Fibroblast of lung (primary cell): ENCODE measurements around the gene LMO3. TPM values are rescaled to one million over a fixed set of nuclear protein-coding genes. Genes with fewer than 3 reads are reported as not detected.

Experiments
- DNase-seq, 2 donors: peaks; one replicate each; pipeline versions ENCODE4 v3.0.0 to v3.0.0-alpha.2; 2010; ENCODE audit warnings: low read depth in 2 of 2
- H2AFZ ChIP-seq: 2 replicates; pipeline ENCODE4 v1.5.1; 2012; ENCODE audit warnings: low read length, control low read depth, inconsistent platforms
- H3K27ac ChIP-seq: 2 replicates; pipeline ENCODE4 v1.5.1; 2011; ENCODE audit warnings: low read length, control low read depth; ENCODE audit not compliant: insufficient read depth
- H3K27me3 ChIP-seq: 2 replicates; pipeline ENCODE4 v1.5.1; 2011; ENCODE audit warnings: mild to moderate bottlenecking, low read length; ENCODE audit not compliant: control insufficient read depth, insufficient read depth
- H3K36me3 ChIP-seq: 2 replicates; pipeline ENCODE4 v1.5.1; 2011; ENCODE audit warnings: low read length; ENCODE audit not compliant: control insufficient read depth, insufficient read depth
- H3K4me1 ChIP-seq: 2 replicates; pipeline ENCODE4 v1.5.1; 2011; ENCODE audit warnings: low read length; ENCODE audit not compliant: control insufficient read depth, insufficient read depth; ENCODE audit errors: extremely low read depth
- H3K4me2 ChIP-seq: 2 replicates; pipeline ENCODE4 v1.5.1; 2011; ENCODE audit warnings: low read length, control low read depth; ENCODE audit not compliant: insufficient read depth; ENCODE audit errors: extremely low read depth
- H3K4me3 ChIP-seq, 4 experiments: fragments of 200-600 bp in 1 of 4; sonication (generic) in 1 of 4; replicated peaks in 1 of 4; 2 replicates each; pipeline ENCODE4 v1.5.1; 2011 to 2016; ENCODE audit warnings: low read length in 4 of 4, low read depth in 3 of 4, mild to moderate bottlenecking in 3 of 4, control low read depth in 2 of 4, inconsistent platforms in 1 of 4, mixed read lengths in 1 of 4; ENCODE audit not compliant: insufficient read depth in 1 of 4; ENCODE audit errors: control extremely low read depth in 1 of 4
- H3K79me2 ChIP-seq: 2 replicates; pipeline ENCODE4 v1.5.1; 2012; ENCODE audit warnings: mild to moderate bottlenecking, low read length, inconsistent platforms; ENCODE audit not compliant: control insufficient read depth, insufficient read depth
- H3K9ac ChIP-seq: 2 replicates; pipeline ENCODE4 v1.5.1; 2011; ENCODE audit warnings: mild to moderate bottlenecking, low read length, control low read depth; ENCODE audit not compliant: insufficient read depth
- H3K9me3 ChIP-seq: 2 replicates; pipeline ENCODE4 v1.5.1; 2012; ENCODE audit warnings: low read depth, low read length; ENCODE audit not compliant: control insufficient read depth, insufficient read depth
- H4K20me1 ChIP-seq: 2 replicates; pipeline ENCODE4 v1.5.1; 2011; ENCODE audit warnings: low read length; ENCODE audit not compliant: control insufficient read depth, insufficient read depth; ENCODE audit errors: extremely low read depth
- CTCF ChIP-seq, 2 donors: IDR thresholded peaks in 1 of 2; conservative IDR thresholded peaks in 1 of 2; 1 replicate in 1 of 2; 2 replicates in 1 of 2; pipeline ENCODE4 v1.5.1; 2011 to 2012; ENCODE audit warnings: low read length in 2 of 2, control low read depth in 1 of 2, inconsistent platforms in 1 of 2, low read depth in 1 of 2, mild to moderate bottlenecking in 1 of 2
- EZH2 ChIP-seq: IDR thresholded peaks from 2 replicates; pipeline ENCODE4 v1.5.1; 2012; ENCODE audit warnings: low read length, control low read depth, mild to moderate bottlenecking; ENCODE audit errors: missing control alignments
- polyA plus RNA-seq, 2 donors: library from polyadenylated mRNA; depleted of rRNA in 1 of 2; stranded (reverse) in 1 of 2; unstranded in 1 of 2; fragments of >200 nt; gene quantifications; 2 replicates each; pipeline ENCODE4 v1.2.1, GENCODE V29; 2011 to 2012; ENCODE audit warnings: missing spikeins in 1 of 2
- total RNA-seq: library from RNA; depleted of rRNA; stranded (reverse); fragments of >200 nt; gene quantifications from 2 replicates; pipeline ENCODE4 v1.2.1, GENCODE V29; 2014

LMO3 gene
- total and polyA plus RNA-seq, 2 donors (not counting 1 experiment from before 2014, with no cell fraction given): 0.12 to 0.50 TPM

DNA sequence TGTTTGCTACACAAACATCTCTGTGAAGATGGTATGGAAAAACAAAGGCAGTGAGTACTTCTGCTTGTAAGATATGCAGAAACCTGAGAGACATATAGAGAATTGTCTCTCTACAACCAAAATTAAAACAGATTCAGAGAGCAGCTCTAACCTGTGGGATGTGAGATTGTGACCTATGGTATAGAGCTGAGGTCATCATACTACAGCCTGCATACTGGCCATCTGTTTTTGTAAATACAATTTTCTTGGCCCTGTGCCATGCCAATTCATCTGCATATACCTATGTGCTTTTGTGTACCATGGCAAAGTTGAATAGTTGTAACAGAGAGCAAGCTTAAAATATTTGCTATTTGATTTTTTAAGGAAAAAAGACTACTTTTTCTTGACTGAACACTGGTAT is 99.6 kb downstream of the LMO3 start:
- Histone ChIP-seq H3K4me2 (no peak overlapping the region), H3K36me3 (no peaks in the 10 kb centered on the region), H2AFZ (no peak overlapping the region), H4K20me1 (no peaks in the 10 kb centered on the region), H3K9me3 (no peaks in the 10 kb centered on the region), H3K4me3 (no peak overlapping the region), H3K79me2 (no peaks in the 10 kb centered on the region), H3K9ac (no peak overlapping the region), H3K27me3 (no peaks in the 10 kb centered on the region), H3K4me1 (no peaks in the 10 kb centered on the region), H3K27ac (no peak overlapping the region)
- TF ChIP-seq EZH2: no peak
- no peak for DNase-seq

DNA sequence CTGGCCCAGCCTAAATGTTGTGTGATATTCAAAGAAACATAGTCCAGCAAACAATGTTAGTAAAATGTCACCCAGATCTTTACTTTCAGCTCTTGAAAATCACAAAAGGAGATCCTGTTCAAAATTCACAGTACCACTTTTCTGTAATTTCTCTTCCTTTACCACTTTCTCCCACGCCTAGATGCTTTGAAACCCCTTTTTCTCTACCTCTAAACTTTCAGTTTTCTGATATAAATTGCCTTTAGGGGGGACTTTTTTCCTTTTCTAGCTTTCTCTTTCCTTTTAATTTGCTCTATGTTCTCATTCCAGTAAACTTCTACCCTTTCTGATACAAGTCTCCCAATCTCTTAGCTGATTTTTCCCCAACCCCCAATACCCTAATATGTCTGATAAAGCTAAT is 101.8 kb downstream of the LMO3 start:
- no peaks in the 10 kb centered on the region for H3K9me3 ChIP-seq
- H3K4me2 ChIP-seq: no peak overlapping the region
- no peaks in the 10 kb centered on the region for H4K20me1 ChIP-seq
- no peaks in the 10 kb centered on the region for H3K79me2 ChIP-seq
- no peak for DNase-seq
- H3K4me3 ChIP-seq: no peak overlapping the region
- H3K27me3 ChIP-seq: no peaks in the 10 kb centered on the region
- H3K9ac ChIP-seq: no peak overlapping the region
- H3K36me3 ChIP-seq: no peaks in the 10 kb centered on the region
- no peak for TF ChIP-seq CTCF (conservative IDR thresholded peaks at IDR 0.05 in 1 of 2, IDR thresholded peaks at IDR 0.05 in 1 of 2; ENCODE audit: low read depth in 1 of 2, low read length in 2 of 2)
- TF ChIP-seq EZH2: no peak
- no peak overlapping the region for H2AFZ ChIP-seq
- no peak overlapping the region for H3K27ac ChIP-seq
- no peaks in the 10 kb centered on the region for H3K4me1 ChIP-seq

- H3K9ac ChIP-seq: no peak overlapping the region
- H3K4me2 ChIP-seq: no peak overlapping the region
- no peaks in the 10 kb centered on the region for H3K36me3 ChIP-seq
- H2AFZ ChIP-seq: no peak overlapping the region
- H3K9me3 ChIP-seq: no peaks in the 10 kb centered on the region
- DNase-seq: no peak
- H3K27ac ChIP-seq: no peak overlapping the region
- no peak overlapping the region for H3K4me3 ChIP-seq
- no peaks in the 10 kb centered on the region for H3K27me3 ChIP-seq
- H3K4me1 ChIP-seq: no peaks in the 10 kb centered on the region
- TF ChIP-seq EZH2 (no peak), CTCF (conservative IDR thresholded peaks at IDR 0.05 in 1 of 2, IDR thresholded peaks at IDR 0.05 in 1 of 2; ENCODE audit: low read depth in 1 of 2, low read length in 2 of 2) (no peak)
- no peaks in the 10 kb centered on the region for H3K79me2 ChIP-seq
- H4K20me1 ChIP-seq: no peaks in the 10 kb centered on the region
Observed at GRCh38 chr12:16499611-16500010, 106.4 kb downstream of the LMO3 start.
